CD4-positive, alpha-beta T cell (primary cell): ENCODE data around the gene TMEM45B. TPM values are rescaled to one million over a fixed set of nuclear protein-coding genes. Genes with fewer than 3 reads are reported as not detected.
"Not testable (repeated sequence)": the region's sequence is repeated elsewhere in the genome, so short reads cannot be mapped to it uniquely, and the experiment has no call there.

Source experiments
- ATAC-seq: fragments of 200-7000 bp; cut with Tn5 transposase; one replicate; pipeline ENCODE4 v1.10.0; 2022; ENCODE audit warnings: mild to moderate bottlenecking; ENCODE audit not compliant: poor library complexity
- CTCF ChIA-PET: fragments of 350-600 bp; sonication (Branson Sonifier 250); formaldehyde crosslinking; loops from one replicate; lab custom pipeline; 2021; ENCODE audit warnings: antibody characterized with exemption, inconsistent platforms; lab: Charles Lee
- POLR2A ChIA-PET: fragments of 350-600 bp; sonication (Branson Sonifier 250); formaldehyde crosslinking; loops from one replicate; lab custom pipeline; 2021; ENCODE audit warnings: antibody characterized with exemption, inconsistent platforms; lab: Charles Lee
- DNase-seq, 14 experiments: peaks; one replicate each; pipeline ENCODE4 v3.0.0-alpha.2; 2013 to 2020; ENCODE audit warnings: mixed read lengths in 2 of 14
- H3K27ac ChIP-seq, 2 donors: one replicate each; pipeline versions ENCODE4 v1.5.1 to v1.7.0; 2013; ENCODE audit warnings: low read length in 2 of 2, low read depth in 1 of 2, mild to moderate bottlenecking in 1 of 2
- H3K27me3 ChIP-seq, 2 experiments: 1 replicate in 1 of 2; 2 replicates in 1 of 2; pipeline versions ENCODE4 v1.6.1 to v1.7.0; 2013; ENCODE audit warnings: low read length in 2 of 2, control low read depth in 1 of 2, mild to moderate bottlenecking in 1 of 2, moderate library complexity in 1 of 2; ENCODE audit not compliant: insufficient read depth in 2 of 2, control insufficient read depth in 1 of 2
- H3K36me3 ChIP-seq: one replicate; pipeline ENCODE4 v1.6.1; 2013; ENCODE audit warnings: low read length, control low read depth; ENCODE audit not compliant: insufficient read depth
- H3K4me1 ChIP-seq: one replicate; pipeline ENCODE4 v1.6.1; 2013; ENCODE audit warnings: low read length, control low read depth; ENCODE audit not compliant: insufficient read depth
- H3K4me3 ChIP-seq: one replicate; pipeline ENCODE4 v1.5.1; 2013; ENCODE audit warnings: mild to moderate bottlenecking, low read length, moderate library complexity
- H3K9me3 ChIP-seq, 2 experiments: 1 replicate in 1 of 2; 2 replicates in 1 of 2; pipeline versions ENCODE4 v1.6.1 to v1.7.0; 2013; ENCODE audit warnings: low read length in 2 of 2, mild to moderate bottlenecking in 2 of 2, control low read depth in 1 of 2, moderate library complexity in 1 of 2; ENCODE audit not compliant: control insufficient read depth in 1 of 2, insufficient read depth in 1 of 2
- H3K27ac Mint-ChIP-seq: one replicate; pipeline ENCODE4 v1.8.0; 2020; ENCODE audit warnings: mixed read lengths
- H3K27me3 Mint-ChIP-seq: one replicate; pipeline ENCODE4 v1.8.0; 2021; ENCODE audit warnings: mixed read lengths
- H3K36me3 Mint-ChIP-seq: one replicate; pipeline ENCODE4 v1.8.0; 2021; ENCODE audit warnings: low read depth, mixed read lengths
- H3K4me1 Mint-ChIP-seq: one replicate; pipeline ENCODE4 v1.8.0; 2021; ENCODE audit warnings: low read depth, mixed read lengths
- H3K4me3 Mint-ChIP-seq: one replicate; pipeline ENCODE4 v1.8.0; 2020; ENCODE audit warnings: mild to moderate bottlenecking, mixed read lengths
- H3K9me3 Mint-ChIP-seq: one replicate; pipeline ENCODE4 v1.8.0; 2020; ENCODE audit warnings: mixed read lengths
- CTCF ChIP-seq: fragments of 200-600 bp; IDR thresholded peaks from one replicate; pipeline ENCODE4 v1.8.0; 2022; ENCODE audit warnings: antibody characterized with exemption, mild to moderate bottlenecking
- intact Hi-C, 2 experiments: fragments of 100-400 bp; cut with DNase I in 1 of 2; cut with micrococcal nuclease in 1 of 2; formaldehyde crosslinking; loops; one replicate each; pipeline versions ENCODE4 v1.15.1 to v1.9.0; 2023 to 2025; cut with DNase I, micrococcal nuclease
- total RNA-seq, 174 experiments: library from RNA in 2 of 174; stranded (reverse) in 2 of 174; gene quantifications; one replicate each; pipeline ENCODE4 v1.2.3 and lab custom pipeline; 2021 to 2026

Gene TMEM45B
- total RNA-seq, 2 experiments from 2014 or later: 1.7 to 1.9 TPM

GRCh38 chr11:129825380-129825779, 9.7 kb downstream of the TMEM45B start:
- no peaks in the 10 kb centered on the region for H3K36me3 ChIP-seq
- Mint-ChIP-seq H3K36me3 (peaks cover 7% of the 10 kb centered on the region), H3K4me1 (peaks cover 11% of the 10 kb centered on the region), H3K4me3 (no peak overlapping the region), H3K27me3 (peaks cover 7% of the 10 kb centered on the region), H3K9me3 (no peaks in the 10 kb centered on the region), H3K27ac (no peak overlapping the region)
- TF ChIP-seq CTCF: no peak
- ChIA-PET CTCF (no interaction called here), POLR2A (no interaction called here)
- intact Hi-C loops: no loop called here
- DNase-seq (peak in 2 of 14 experiments; percentile 63 to 75), ATAC-seq (no peak)
- no peaks in the 10 kb centered on the region for H3K27me3 ChIP-seq
- peaks cover 6% of the 10 kb centered on the region for H3K4me1 ChIP-seq
- no peak overlapping the region for H3K27ac ChIP-seq
- no peaks in the 10 kb centered on the region for H3K9me3 ChIP-seq
- H3K4me3 ChIP-seq: no peak overlapping the region

DNA sequence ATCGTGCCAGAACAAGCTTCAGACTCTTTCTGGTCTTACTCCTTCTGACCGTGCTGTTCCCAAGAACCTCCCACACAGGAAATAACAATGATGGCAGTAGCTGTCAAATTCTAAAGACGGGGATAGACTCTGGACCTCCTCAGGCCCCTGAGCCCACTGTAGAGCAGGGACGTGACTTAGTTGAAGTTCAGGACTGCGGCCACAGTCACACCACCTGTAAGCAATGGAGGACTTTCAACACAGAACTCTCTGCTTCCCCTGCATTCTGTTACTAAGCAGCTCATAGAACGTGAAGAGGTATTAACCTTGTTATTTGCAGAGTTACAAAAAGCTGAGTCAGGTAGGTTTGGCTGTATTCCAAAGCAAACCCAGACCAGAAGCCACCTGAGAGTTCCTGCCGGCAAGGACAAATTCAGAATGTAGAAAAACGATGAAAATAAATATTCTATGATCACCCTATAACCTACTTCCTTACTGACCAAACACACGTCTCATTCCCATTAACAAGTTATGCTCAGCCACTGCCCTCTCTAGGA, 12.7 kb downstream of the TMEM45B start:
- Mint-ChIP-seq H3K4me3 (no peak overlapping the region), H3K36me3 (peaks cover 7% of the 10 kb centered on the region), H3K4me1 (peaks cover 11% of the 10 kb centered on the region), H3K9me3 (no peaks in the 10 kb centered on the region), H3K27ac (peak overlapping the region; percentile 42), H3K27me3 (no peaks in the 10 kb centered on the region)
- no peak for TF ChIP-seq CTCF
- Histone ChIP-seq H3K9me3 (no peaks in the 10 kb centered on the region), H3K4me1 (peaks cover 6% of the 10 kb centered on the region), H3K27ac (no peak overlapping the region), H3K4me3 (no peak overlapping the region), H3K27me3 (no peaks in the 10 kb centered on the region), H3K36me3 (no peaks in the 10 kb centered on the region)
- POLR2A ChIA-PET: interaction anchor here (0.7 to 1.3 kb wide), 4 partner anchors 9 to 25 kb away, joined by 3 to 4 read pairs (median 4); partner anchors contain the start of gene TMEM45B
- CTCF ChIA-PET: no interaction called here
- no peak for ATAC-seq
- intact Hi-C loops: no loop called here
- no peak for DNase-seq

- DNase-seq, H3K27ac ChIP-seq, H3K4me1 ChIP-seq, intact Hi-C loops, H3K36me3 ChIP-seq, H3K4me3 ChIP-seq, H3K27ac Mint-ChIP-seq, POLR2A ChIA-PET, ATAC-seq, H3K9me3 Mint-ChIP-seq, H3K9me3 ChIP-seq, H3K4me3 Mint-ChIP-seq, H3K27me3 Mint-ChIP-seq, H3K36me3 Mint-ChIP-seq, CTCF ChIA-PET, H3K27me3 ChIP-seq: not testable (repeated sequence)
- H3K4me1 Mint-ChIP-seq: peaks cover 11% of the 10 kb centered on the region
Measured at GRCh38 chr11:129829497-129829896, 13.8 kb downstream of the TMEM45B start.

- H3K36me3 Mint-ChIP-seq, H3K27me3 ChIP-seq, H3K9me3 Mint-ChIP-seq, H3K27ac Mint-ChIP-seq, CTCF ChIA-PET, POLR2A ChIA-PET, H3K4me1 ChIP-seq, H3K4me3 Mint-ChIP-seq, H3K27me3 Mint-ChIP-seq, H3K4me3 ChIP-seq, DNase-seq, H3K27ac ChIP-seq, H3K36me3 ChIP-seq, H3K9me3 ChIP-seq, ATAC-seq, intact Hi-C loops: not testable (repeated sequence)
- peaks cover 22% of the 10 kb centered on the region for H3K4me1 Mint-ChIP-seq
Measured at GRCh38 chr11:129831227-129831626, 15.6 kb downstream of the TMEM45B start.

DNA sequence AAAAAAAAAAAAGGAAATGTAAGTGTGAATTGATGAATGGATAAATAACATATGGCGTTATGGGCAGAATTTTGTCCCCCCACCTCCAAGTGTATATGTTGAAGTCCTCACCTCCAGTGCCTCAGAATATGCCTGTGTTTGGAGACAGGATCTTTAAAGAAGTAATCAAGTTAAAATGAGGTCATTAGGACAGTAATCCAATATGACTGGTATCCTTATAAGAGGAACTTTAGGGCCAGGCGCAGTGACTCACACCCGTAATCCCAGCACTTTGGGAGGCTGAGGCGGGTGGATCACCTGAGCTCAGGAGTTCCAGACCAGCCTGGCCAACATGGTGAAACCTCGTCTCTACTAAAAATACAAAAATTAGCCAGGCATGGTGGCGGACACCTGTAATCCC, 17.6 kb downstream of the TMEM45B start:
- intact Hi-C loops, H3K27me3 Mint-ChIP-seq, H3K27me3 ChIP-seq, CTCF ChIA-PET, H3K4me1 ChIP-seq, H3K4me3 ChIP-seq, DNase-seq, ATAC-seq, H3K27ac ChIP-seq, H3K9me3 Mint-ChIP-seq, POLR2A ChIA-PET, H3K36me3 ChIP-seq, H3K27ac Mint-ChIP-seq, H3K4me3 Mint-ChIP-seq, H3K36me3 Mint-ChIP-seq: not testable (repeated sequence)
- peaks cover 23% of the 10 kb centered on the region for H3K4me1 Mint-ChIP-seq
- peaks cover 0 to 11% of the 10 kb centered on the region in 2 experiments for H3K9me3 ChIP-seq

GRCh38 chr11:129836423-129836891, 20.8 kb downstream of the TMEM45B start:
- H3K27me3 ChIP-seq, intact Hi-C loops, H3K27ac ChIP-seq, H3K9me3 Mint-ChIP-seq, H3K36me3 Mint-ChIP-seq, DNase-seq, H3K4me3 ChIP-seq, CTCF ChIA-PET, H3K27me3 Mint-ChIP-seq, H3K4me3 Mint-ChIP-seq, H3K36me3 ChIP-seq: not testable (repeated sequence)
- Histone ChIP-seq H3K9me3 (peaks cover 0 to 11% of the 10 kb centered on the region in 2 experiments), H3K4me1 (peaks cover 16% of the 10 kb centered on the region)
- peak overlapping the region; percentile 62 for H3K27ac Mint-ChIP-seq
- ATAC-seq: peak; percentile 62
- POLR2A ChIA-PET: interaction anchor here (1.0 kb wide), 1 partner anchor 17 kb away, joined by 4 read pairs; no protein-coding TSS in a partner anchor
- H3K4me1 Mint-ChIP-seq: peaks cover 39% of the 10 kb centered on the region
